Hematopoietic multipotent progenitor cell treated with erythropoietin and hydrocortisone succinate and interleukin-3 and kit ligand, for 8 days (in vitro differentiated cells): Measurements from ENCODE around the gene BRD7.

Source experiments
- DNase-seq: peaks from one replicate; pipeline ENCODE4 v3.0.0-alpha.2; 2015

Gene BRD7

DNA sequence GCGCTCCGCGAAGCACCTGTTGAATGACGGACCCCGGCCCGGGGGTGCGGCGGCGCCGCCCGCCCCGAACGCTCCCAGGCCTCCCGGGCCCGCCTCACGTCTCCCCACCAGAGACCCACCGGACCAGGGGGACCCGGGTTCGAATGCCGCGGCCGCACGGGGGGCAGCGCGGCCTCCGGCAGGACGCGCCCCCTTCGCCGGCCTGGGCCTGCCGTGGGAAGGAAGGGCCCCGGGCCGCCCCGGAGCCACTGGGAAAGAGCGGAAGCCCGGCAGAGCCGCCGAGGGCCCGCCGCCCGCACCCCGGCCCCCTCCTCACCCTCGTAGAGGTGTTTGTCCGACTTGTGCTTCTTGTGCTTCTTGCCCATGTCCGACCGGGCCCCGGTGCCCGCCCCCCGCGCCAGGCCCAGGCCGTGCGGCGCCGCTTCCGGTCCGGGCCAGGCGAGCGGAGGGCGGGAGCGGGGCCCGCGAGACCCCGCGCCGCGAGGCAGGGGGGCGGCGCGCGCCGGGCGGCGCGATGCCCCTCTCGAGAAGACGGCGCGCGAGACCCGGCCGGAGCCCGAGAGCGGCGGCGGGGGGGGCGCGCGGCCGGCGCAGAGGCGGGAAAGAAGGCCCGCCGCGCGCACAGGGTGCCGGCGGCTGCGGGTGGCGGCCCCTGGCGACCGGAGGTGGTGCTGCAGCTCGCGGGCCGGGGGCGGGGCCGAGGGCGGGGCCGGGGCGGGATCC is at the start of gene BRD7:
Gene BRD7, minus strand, starts transcription at position 579 of the 723 bp plus-strand sequence. Its CDS starts 214 bp downstream, at position 365.
- peak; percentile 52 for DNase-seq

DNA sequence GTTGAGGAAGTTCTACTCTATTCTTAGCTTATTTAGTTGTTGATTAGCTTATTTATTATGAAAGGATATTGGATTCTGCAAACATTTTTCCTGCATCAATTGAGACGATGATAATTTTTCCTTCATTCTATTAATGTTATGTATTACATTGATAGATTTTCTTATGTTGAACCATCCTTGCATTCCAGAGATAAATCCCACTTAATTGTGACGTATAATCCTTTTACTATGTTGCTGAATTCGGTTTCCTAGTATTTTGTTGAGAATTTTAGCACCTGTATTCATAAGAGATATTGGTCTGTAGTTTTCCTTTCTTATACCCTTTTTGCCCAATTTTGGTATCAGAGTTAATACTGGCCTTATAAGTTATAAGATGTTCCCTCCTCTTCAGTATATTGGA is 47.6 kb upstream of the BRD7 start:
- DNase-seq, result no peak

DNA sequence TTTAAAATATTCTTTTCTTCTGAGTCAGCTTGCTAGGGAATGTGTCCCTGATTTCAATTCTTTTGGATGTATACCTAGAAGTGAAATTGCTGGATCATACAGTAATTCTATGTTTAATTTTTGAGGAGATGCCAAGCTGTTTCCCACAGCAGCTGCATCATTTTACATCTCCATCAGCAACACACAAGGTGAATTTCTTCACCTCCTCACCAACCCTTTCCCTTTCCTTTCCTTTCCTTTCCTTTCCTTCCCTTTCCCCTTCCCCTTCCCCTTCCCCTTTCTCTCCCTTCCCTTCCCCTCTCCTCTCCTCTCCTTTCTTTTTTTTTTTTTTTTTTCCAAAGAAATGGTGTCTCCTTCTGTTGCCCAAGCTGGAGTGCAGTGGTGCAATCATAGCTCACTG is 45.4 kb upstream of the BRD7 start:
- no peak for DNase-seq

DNA sequence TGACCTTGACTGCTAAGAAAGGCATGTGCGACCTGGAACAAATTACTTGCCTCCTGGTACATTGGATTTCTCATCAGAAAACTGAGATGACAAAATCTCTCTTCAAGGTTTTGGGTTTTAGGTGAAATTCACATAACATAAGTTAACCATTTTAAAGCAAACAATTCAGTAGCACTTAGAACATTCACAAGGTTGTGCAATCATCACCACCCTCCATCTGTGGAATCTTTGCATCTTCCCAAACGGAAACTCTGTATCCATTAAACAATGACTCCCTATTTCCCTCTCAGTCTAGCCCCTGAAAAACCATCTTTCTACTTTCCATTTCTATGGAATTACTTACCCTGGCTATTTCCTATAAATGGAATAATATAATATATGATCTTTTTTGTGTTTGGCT is 42.2 kb upstream of the BRD7 start:
- DNase-seq, result no peak

DNA sequence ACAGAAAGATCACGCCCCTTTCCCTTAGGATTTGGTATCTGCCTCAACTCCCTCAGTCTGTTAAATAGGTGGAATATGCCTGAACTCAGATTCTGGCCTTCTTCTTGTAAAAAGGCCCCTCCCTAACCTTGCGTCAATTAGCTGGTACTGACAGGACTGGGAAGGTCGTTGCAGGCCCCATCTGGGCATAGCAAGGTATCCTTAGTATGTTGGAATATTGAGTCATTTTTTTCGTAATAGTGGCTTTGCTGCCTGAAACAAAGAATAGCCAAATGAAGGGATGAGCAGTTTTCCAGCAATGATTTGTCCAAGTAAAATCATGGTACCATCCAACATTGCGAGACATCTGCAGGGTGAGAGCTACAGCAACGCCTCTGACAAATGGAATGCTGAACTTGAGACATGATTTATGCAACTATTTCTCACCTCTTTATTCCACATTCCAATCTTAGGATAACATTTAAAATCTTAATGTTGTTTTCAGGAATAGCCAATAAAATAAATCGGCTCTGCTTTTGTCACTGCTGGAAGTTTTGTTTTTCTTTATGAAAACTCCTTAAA is 39.3 kb upstream of the BRD7 start:
- DNase-seq, result no peak

GRCh38 chr16:50407351-50407750 is 38.6 kb upstream of the BRD7 start:
- no peak for DNase-seq

DNA sequence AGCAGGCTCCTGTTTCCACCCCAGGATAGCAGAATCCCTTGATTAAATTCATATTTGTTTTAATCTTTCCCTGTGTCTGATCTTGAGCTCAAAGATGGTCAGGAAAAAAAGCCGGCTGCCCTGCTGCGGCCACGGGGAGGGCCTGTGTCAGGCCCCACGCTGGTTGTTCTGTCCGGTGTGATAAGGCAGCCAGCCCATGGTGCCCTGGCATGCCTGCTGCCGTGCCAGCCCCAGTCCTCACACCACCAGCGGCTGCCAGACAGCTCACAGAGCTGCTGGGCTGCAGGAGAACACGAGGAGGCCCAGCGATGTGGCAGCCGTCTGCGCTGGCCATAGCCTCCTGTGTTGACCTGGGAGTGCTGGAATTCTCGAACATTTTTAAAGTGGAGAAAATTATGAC is 34.7 kb upstream of the BRD7 start:
- DNase-seq, result no peak

DNA sequence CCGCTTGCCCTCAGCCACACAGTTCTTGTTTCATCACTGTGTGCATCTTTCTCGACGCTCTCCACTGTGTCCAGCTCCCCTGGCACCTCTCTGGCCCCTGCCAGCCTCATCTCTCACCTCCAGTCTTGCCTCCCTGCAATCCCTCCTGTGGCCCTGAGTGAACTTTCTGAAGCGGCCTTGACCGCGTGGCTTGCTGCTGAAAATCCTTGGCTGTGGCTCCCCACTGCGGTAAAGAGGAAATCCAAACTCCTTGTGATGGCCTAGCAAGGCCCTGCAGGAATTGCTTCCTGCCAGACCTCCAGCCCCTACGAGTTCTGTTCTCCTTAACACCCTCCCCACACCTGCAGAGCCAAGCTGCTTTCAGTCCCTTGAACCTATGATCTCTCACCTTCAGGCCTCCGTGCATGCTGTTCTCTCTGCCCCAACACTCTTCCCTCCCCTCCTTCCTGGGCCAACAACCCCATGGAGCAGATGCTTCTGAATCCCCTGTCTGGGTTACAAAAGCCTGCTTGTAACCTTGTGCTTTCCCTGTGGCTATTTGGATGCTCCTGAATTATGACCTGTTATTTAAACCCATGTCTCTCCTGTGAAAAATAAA is 33.6 kb upstream of the BRD7 start:
- no peak for DNase-seq

DNA sequence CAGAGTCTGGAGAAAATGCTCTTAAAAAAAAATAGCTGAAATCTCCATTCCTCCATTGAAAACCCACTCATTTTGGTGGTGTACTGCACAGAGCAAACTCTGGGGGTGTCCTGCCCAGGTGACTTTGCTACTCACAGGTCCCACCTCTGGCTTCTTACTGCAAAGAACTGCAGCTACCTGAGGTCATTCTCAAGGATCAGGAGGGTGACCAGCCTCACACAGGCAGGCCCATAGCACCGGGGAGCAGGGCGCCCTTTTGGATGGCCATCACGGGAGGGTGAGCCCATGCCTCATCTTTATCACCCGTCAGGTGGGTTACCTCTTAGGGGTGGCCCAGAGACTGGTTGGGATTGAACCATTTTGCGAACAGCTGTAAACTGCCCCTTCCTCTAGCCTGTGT is 32.6 kb upstream of the BRD7 start:
- DNase-seq, result no peak

GRCh38 chr16:50400967-50401348 is 32.2 kb upstream of the BRD7 start:
- no peak for DNase-seq

- DNase-seq, result no peak
Measured at GRCh38 chr16:50400312-50400966, 31.7 kb upstream of the BRD7 start.

- no peak for DNase-seq
Measured at GRCh38 chr16:50399411-50399810, 30.6 kb upstream of the BRD7 start.

GRCh38 chr16:50398336-50398735 is 29.5 kb upstream of the BRD7 start:
- DNase-seq, result no peak

- no peak for DNase-seq
Measured at GRCh38 chr16:50396761-50397535, 28.2 kb upstream of the BRD7 start.

- peak; percentile 44 for DNase-seq
Measured at GRCh38 chr16:50395763-50396710, 27.2 kb upstream of the BRD7 start.

DNA sequence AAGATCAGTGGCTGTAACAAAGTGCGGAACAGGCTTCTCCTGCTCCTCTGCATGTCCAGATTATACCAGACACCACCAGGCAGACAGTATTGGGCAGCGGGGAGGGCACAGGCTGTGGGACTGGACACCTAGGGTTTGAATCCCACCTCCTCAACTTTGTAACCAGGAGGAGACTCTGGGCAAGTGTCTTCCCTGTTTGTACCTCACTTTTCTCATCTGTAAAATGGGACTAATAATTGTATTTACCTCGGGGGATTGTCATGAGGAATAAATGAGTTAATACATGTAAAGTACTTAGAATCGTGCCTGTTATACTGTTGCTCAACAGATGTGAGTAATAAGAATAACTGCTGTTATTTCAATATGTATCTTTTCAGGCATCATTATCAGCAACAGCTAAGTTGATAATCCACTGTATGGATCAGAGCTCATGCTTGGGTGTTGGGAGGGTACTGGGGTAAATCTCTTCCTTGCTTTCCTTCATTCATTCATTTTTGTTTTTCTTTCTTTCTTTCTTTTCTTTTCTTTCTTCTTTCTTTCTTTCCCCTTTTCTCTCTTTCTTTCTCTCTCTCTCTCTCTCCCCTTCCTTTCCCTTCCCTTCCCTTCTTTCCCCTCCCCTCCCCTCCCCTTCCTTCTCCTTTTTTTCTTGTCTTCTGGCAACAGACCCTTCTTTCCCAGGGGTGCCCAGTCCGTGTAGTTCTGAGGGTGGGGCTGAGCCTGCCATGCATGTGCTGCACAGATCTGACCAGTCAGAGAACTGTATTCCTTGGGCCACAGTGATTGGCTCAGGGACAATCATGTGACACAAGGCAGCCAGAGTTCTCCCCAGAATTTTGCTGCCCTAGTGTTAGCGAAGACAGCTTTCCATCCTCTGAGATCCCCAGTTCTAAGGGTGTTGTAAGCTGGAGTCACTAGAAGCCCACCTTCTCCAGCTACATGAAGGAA is 25.3 kb upstream of the BRD7 start:
- peak; percentile 7 for DNase-seq

GRCh38 chr16:50393416-50393815 is 24.6 kb upstream of the BRD7 start:
- no peak for DNase-seq

- DNase-seq, result no peak
Measured at GRCh38 chr16:50390914-50391716, 22.3 kb upstream of the BRD7 start.

GRCh38 chr16:50390371-50390771 is 21.6 kb upstream of the BRD7 start:
- DNase-seq, result no peak

GRCh38 chr16:50389900-50390299 is 21.1 kb upstream of the BRD7 start:
- no peak for DNase-seq
